Stomach (tissue), 4 donors: ENCODE results near the gene NAV2.

Experiments used
- CTCF ChIP-seq, 7 experiments: fragments of 450-650 bp in 4 of 7; fragments of 200-600 bp in 3 of 7; sonication (generic) in 3 of 7; IDR thresholded peaks; one replicate each; pipeline ENCODE4 v1.5.1; 2016 to 2019; ENCODE audit warnings: antibody characterized with exemption in 7 of 7, control low read depth in 2 of 7, mild to moderate bottlenecking in 1 of 7
- POLR2AphosphoS5 ChIP-seq, 3 donors: sonication (generic); formaldehyde crosslinking; IDR thresholded peaks; one replicate each; pipeline ENCODE4 v1.6.1; 2016; ENCODE audit warnings: antibody characterized with exemption in 3 of 3

- TF ChIP-seq CTCF (IDR thresholded peaks at IDR 0.05): no peak
- TF ChIP-seq POLR2AphosphoS5 (IDR thresholded peaks at IDR 0.05): no peak
These were observed 402.0 kb downstream of the NAV2 start for GRCh38 chr11:20114588-20114987.
